Esophagus muscularis mucosa (tissue), 4 donors: ENCODE measurements around the gene ACP2. TPM values are rescaled to one million over a fixed set of nuclear protein-coding genes. Genes with fewer than 3 reads are reported as not detected.
"Not testable (repeated sequence)": the region's sequence is repeated elsewhere in the genome, so short reads cannot be mapped to it uniquely, and the experiment has no call there.

Experiments
- DNase-seq: peaks from one replicate; pipeline ENCODE4 v3.0.0-alpha.2; 2017; ENCODE audit errors: extremely low spot score
- H3K27ac ChIP-seq, 4 donors: fragments of 200-600 bp; sonication (generic); replicated peaks in 1 of 4; 1 replicate in 3 of 4; 2 replicates in 1 of 4; pipeline ENCODE4 v1.5.1; 2016 to 2019; ENCODE audit warnings: mild to moderate bottlenecking in 1 of 4
- H3K27me3 ChIP-seq, 4 donors: fragments of 200-600 bp; sonication (generic); one replicate each; pipeline versions ENCODE4 v1.5.1 to v1.6.0; 2016 to 2019
- H3K36me3 ChIP-seq, 4 donors: fragments of 200-600 bp; sonication (generic); one replicate each; pipeline ENCODE4 v1.5.1; 2016 to 2019
- H3K4me1 ChIP-seq, 4 donors: fragments of 200-600 bp; sonication (generic); one replicate each; pipeline ENCODE4 v1.5.1; 2016 to 2019
- H3K4me3 ChIP-seq, 4 donors: fragments of 200-600 bp; sonication (generic); 1 replicate in 2 of 4; 2 replicates in 2 of 4; pipeline ENCODE4 v1.5.1; 2016 to 2019; ENCODE audit warnings: mild to moderate bottlenecking in 4 of 4, moderate library complexity in 1 of 4
- H3K9me3 ChIP-seq, 4 donors: fragments of 200-600 bp; sonication (generic); 1 replicate in 3 of 4; 2 replicates in 1 of 4; pipeline ENCODE4 v1.5.1; 2016 to 2019
- EP300 ChIP-seq: sonication (generic); formaldehyde crosslinking; IDR thresholded peaks from one replicate; pipeline ENCODE4 v1.6.1; 2017; ENCODE audit warnings: antibody characterized with exemption
- POLR2A ChIP-seq: fragments of 450-650 bp; IDR thresholded peaks from one replicate; pipeline ENCODE4 v1.6.1; 2017; ENCODE audit warnings: antibody characterized with exemption, moderate library complexity, mild to moderate bottlenecking, low read depth
- POLR2AphosphoS5 ChIP-seq, 2 donors: sonication (generic); formaldehyde crosslinking; IDR thresholded peaks; one replicate each; pipeline ENCODE4 v1.6.1; 2017; ENCODE audit warnings: antibody characterized with exemption in 2 of 2
- WGBS: methylation state at CpG from one replicate; pipeline ENCODE4 v1.1.5; 2018; 5-methylcytosine and 5-hydroxymethylcytosine counted together
- intact Hi-C: fragments of 100-400 bp; cut with DNase I; formaldehyde crosslinking; loops from one replicate; pipeline ENCODE4 v1.15.1; 2023
- total RNA-seq, 4 donors: library from RNA; depleted of rRNA; stranded (reverse); fragments of >200 nt; gene quantifications; one replicate each; pipeline versions ENCODE4 v1.1.0 to v1.2.1, GENCODE V29; 2016
- TF ChIP-seq, protein P1 (sequence below), 3 experiments: fragments of 200-600 bp in 2 of 3; fragments of 450-650 bp in 1 of 3; sonication (generic) in 2 of 3; IDR thresholded peaks; one replicate each; pipeline ENCODE4 v1.5.1; 2017 to 2019; ENCODE audit warnings: antibody characterized with exemption in 3 of 3, mild to moderate bottlenecking in 2 of 3, moderate library complexity in 1 of 3

ACP2 gene
- total RNA-seq, 4 donors from 2014 or later, result 19.5 to 42.7 (median 28.6) TPM

- intact Hi-C loops, result loop anchor here (2.0 kb wide), 1 partner anchor 29 kb away; no protein-coding TSS in a partner anchor
- Histone ChIP-seq H3K9me3 (no peaks in the 10 kb centered on the region), H3K36me3 (peaks cover 0 to 15% (median 10%) of the 10 kb centered on the region in 4 donors), H3K4me3 (peak overlapping the region; percentile 63 to 70 (median 66)), H3K4me1 (peaks cover 31 to 47% (median 42%) of the 10 kb centered on the region in 4 donors), H3K27me3 (no peaks in the 10 kb centered on the region), H3K27ac (peak overlapping the region; percentile 95 to 98 (median 96))
- peak; percentile 97 for DNase-seq
- WGBS, result 6% methylated on average over 19 of the region's 20 CpGs
- peak; percentile 77 to 94 for TF ChIP-seq POLR2AphosphoS5 (IDR thresholded peaks at IDR 0.05)
- no peak for TF ChIP-seq EP300
Measured at GRCh38 chr11:47213950-47214565, 34.6 kb downstream of the ACP2 start.

GRCh38 chr11:47212938-47213337 is 35.7 kb downstream of the ACP2 start:
- Histone ChIP-seq H3K36me3 (peaks cover 0 to 6% (median 5%) of the 10 kb centered on the region in 4 donors), H3K27ac (peak overlapping the region in 1 of 4 donors; percentile 97), H3K9me3 (no peaks in the 10 kb centered on the region), H3K4me1 (peaks cover 31 to 38% (median 34%) of the 10 kb centered on the region in 4 donors), H3K27me3 (no peaks in the 10 kb centered on the region), H3K4me3 (no peak overlapping the region)
- TF ChIP-seq, protein P1, sequence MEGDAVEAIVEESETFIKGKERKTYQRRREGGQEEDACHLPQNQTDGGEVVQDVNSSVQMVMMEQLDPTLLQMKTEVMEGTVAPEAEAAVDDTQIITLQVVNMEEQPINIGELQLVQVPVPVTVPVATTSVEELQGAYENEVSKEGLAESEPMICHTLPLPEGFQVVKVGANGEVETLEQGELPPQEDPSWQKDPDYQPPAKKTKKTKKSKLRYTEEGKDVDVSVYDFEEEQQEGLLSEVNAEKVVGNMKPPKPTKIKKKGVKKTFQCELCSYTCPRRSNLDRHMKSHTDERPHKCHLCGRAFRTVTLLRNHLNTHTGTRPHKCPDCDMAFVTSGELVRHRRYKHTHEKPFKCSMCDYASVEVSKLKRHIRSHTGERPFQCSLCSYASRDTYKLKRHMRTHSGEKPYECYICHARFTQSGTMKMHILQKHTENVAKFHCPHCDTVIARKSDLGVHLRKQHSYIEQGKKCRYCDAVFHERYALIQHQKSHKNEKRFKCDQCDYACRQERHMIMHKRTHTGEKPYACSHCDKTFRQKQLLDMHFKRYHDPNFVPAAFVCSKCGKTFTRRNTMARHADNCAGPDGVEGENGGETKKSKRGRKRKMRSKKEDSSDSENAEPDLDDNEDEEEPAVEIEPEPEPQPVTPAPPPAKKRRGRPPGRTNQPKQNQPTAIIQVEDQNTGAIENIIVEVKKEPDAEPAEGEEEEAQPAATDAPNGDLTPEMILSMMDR (IDR thresholded peaks at IDR 0.05), result no peak
- TF ChIP-seq POLR2AphosphoS5 (IDR thresholded peaks at IDR 0.05) (no peak), POLR2A (no peak), EP300 (no peak)
- no peak for DNase-seq
- intact Hi-C loops, result no loop called here
- 80% methylated on average over 3 of the region's 12 CpGs for WGBS

DNA sequence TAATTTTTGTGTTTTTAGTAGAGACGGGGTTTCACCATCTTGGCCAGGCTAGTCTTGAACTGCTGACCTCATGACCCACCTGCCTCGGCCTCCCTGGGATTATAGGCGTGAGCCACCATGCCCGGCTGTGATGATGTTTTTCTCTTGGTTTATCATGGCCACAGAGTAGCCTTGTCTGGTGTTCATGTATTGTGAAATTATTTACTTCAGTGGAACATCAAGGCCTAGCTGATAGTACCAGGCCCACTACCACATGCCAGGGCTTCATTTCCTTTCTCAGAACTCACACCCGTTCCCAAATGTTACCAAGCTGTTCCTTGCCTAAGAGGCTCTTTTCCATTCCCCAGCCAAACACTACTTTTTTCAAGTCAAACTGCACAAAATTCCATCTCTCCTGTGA is 40.0 kb downstream of the ACP2 start:
- intact Hi-C loops, result no loop called here
- TF ChIP-seq, protein P1 (IDR thresholded peaks at IDR 0.05), result no peak
- TF ChIP-seq EP300 (no peak), POLR2AphosphoS5 (IDR thresholded peaks at IDR 0.05) (no peak), POLR2A (no peak)
- no peaks in the 10 kb centered on the region for H3K36me3 ChIP-seq
- no peaks in the 10 kb centered on the region for H3K27me3 ChIP-seq
- 94% methylated on average over 5 of the region's 5 CpGs for WGBS
- DNase-seq, result no peak
- H3K4me3 ChIP-seq, result no peak overlapping the region
- no peak overlapping the region for H3K27ac ChIP-seq
- no peaks in the 10 kb centered on the region for H3K9me3 ChIP-seq
- H3K4me1 ChIP-seq, result peaks cover under 1 to 11% (median 6%) of the 10 kb centered on the region in 4 donors

GRCh38 chr11:47208008-47208552 is 40.5 kb downstream of the ACP2 start:
- intact Hi-C loops, H3K27ac ChIP-seq, H3K4me1 ChIP-seq, H3K27me3 ChIP-seq, H3K36me3 ChIP-seq, H3K9me3 ChIP-seq, H3K4me3 ChIP-seq, DNase-seq: not testable (repeated sequence)
- 89% methylated on average over 13 of the region's 13 CpGs for WGBS

GRCh38 chr11:47207459-47207858 is 41.2 kb downstream of the ACP2 start:
- 88% methylated on average over 6 of the region's 6 CpGs for WGBS
- intact Hi-C loops, result no loop called here

GRCh38 chr11:47206577-47206976 is 42.0 kb downstream of the ACP2 start:
- H3K4me1 ChIP-seq, DNase-seq, H3K27me3 ChIP-seq, H3K9me3 ChIP-seq, H3K4me3 ChIP-seq, H3K36me3 ChIP-seq, intact Hi-C loops, H3K27ac ChIP-seq: not testable (repeated sequence)
- WGBS, result 88% methylated on average over 5 of the region's 5 CpGs

More at GRCh38 chr11:47207459-47207858, 41.2 kb downstream of the ACP2 start:
- no peaks in the 10 kb centered on the region for H3K36me3 ChIP-seq
- H3K4me1 ChIP-seq, result peaks cover 0 to 8% (median 3%) of the 10 kb centered on the region in 4 donors
- no peaks in the 10 kb centered on the region for H3K27me3 ChIP-seq
- no peak overlapping the region for H3K4me3 ChIP-seq
- DNase-seq, result no peak
- H3K9me3 ChIP-seq, result no peaks in the 10 kb centered on the region
- no peak overlapping the region for H3K27ac ChIP-seq
- TF ChIP-seq POLR2AphosphoS5 (IDR thresholded peaks at IDR 0.05) (no peak), EP300 (no peak), POLR2A (no peak)
- TF ChIP-seq, protein P1 (IDR thresholded peaks at IDR 0.05), result no peak
